ENCODE data around the gene POLR3GL.

DNA sequence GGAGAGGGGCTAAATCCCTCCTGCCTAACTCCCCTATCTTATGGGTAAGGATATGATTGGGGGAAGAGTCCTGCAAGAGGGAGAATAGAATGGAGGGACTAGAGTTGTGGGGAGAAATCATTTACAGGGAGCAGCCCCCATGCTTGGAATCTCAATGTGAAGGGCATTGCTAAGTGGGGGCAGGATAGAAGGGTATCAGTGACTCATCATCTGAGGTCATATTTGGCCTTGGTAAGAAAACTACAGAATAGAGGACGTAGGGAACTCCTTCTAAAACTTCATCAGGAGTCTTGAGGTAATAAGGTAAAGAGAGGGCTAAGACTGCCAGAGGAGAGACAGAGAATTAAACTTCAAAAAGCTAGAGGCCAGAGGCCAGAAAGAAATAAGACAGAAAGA lies 56.6 kb downstream of the POLR3GL start:
- TF ChIP-seq, protein P1, sequence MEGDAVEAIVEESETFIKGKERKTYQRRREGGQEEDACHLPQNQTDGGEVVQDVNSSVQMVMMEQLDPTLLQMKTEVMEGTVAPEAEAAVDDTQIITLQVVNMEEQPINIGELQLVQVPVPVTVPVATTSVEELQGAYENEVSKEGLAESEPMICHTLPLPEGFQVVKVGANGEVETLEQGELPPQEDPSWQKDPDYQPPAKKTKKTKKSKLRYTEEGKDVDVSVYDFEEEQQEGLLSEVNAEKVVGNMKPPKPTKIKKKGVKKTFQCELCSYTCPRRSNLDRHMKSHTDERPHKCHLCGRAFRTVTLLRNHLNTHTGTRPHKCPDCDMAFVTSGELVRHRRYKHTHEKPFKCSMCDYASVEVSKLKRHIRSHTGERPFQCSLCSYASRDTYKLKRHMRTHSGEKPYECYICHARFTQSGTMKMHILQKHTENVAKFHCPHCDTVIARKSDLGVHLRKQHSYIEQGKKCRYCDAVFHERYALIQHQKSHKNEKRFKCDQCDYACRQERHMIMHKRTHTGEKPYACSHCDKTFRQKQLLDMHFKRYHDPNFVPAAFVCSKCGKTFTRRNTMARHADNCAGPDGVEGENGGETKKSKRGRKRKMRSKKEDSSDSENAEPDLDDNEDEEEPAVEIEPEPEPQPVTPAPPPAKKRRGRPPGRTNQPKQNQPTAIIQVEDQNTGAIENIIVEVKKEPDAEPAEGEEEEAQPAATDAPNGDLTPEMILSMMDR (IDR thresholded peaks at IDR 0.05), result no peak
- TF ChIP-seq EZH2phosphoT487 (IDR thresholded peaks at IDR 0.05), result no peak

Measured in neural progenitor cell (in vitro differentiated cells).